GM12864 (cell line): Measurements from ENCODE around the gene DIO3.

Experiments used
- DNase-seq: peaks from one replicate; pipeline ENCODE4 v3.0.0-alpha.2; 2011; ENCODE audit warnings: low read depth
- H3K4me3 ChIP-seq: 2 replicates; pipeline ENCODE4 v1.5.1; 2011; ENCODE audit warnings: mild to moderate bottlenecking, low read depth, low read length, control low read depth
- TF ChIP-seq, protein P1 (sequence below): IDR thresholded peaks from 2 replicates; pipeline ENCODE4 v1.5.1; 2011; ENCODE audit warnings: low read depth, mild to moderate bottlenecking, moderate library complexity, low read length, control low read depth, inconsistent platforms; ENCODE audit errors: missing control alignments

DIO3 gene

GRCh38 chr14:101598159-101598558, 36.9 kb downstream of the DIO3 start:
- TF ChIP-seq, protein P1, sequence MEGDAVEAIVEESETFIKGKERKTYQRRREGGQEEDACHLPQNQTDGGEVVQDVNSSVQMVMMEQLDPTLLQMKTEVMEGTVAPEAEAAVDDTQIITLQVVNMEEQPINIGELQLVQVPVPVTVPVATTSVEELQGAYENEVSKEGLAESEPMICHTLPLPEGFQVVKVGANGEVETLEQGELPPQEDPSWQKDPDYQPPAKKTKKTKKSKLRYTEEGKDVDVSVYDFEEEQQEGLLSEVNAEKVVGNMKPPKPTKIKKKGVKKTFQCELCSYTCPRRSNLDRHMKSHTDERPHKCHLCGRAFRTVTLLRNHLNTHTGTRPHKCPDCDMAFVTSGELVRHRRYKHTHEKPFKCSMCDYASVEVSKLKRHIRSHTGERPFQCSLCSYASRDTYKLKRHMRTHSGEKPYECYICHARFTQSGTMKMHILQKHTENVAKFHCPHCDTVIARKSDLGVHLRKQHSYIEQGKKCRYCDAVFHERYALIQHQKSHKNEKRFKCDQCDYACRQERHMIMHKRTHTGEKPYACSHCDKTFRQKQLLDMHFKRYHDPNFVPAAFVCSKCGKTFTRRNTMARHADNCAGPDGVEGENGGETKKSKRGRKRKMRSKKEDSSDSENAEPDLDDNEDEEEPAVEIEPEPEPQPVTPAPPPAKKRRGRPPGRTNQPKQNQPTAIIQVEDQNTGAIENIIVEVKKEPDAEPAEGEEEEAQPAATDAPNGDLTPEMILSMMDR, result no peak
- no peak overlapping the region for H3K4me3 ChIP-seq

GRCh38 chr14:101598571-101599233, 37.4 kb downstream of the DIO3 start:
- TF ChIP-seq, protein P1, result no peak
- no peak for DNase-seq
- H3K4me3 ChIP-seq, result no peak overlapping the region

More at GRCh38 chr14:101598159-101598558, 36.9 kb downstream of the DIO3 start:
- DNase-seq, result no peak

- no peak for DNase-seq
- H3K4me3 ChIP-seq, result no peak overlapping the region
- TF ChIP-seq, protein P1, result no peak
Measured at GRCh38 chr14:101599234-101599885, 38.1 kb downstream of the DIO3 start.

GRCh38 chr14:101600336-101600890, 39.1 kb downstream of the DIO3 start:
- TF ChIP-seq, protein P1, result no peak
- no peak overlapping the region for H3K4me3 ChIP-seq
- no peak for DNase-seq

DNA sequence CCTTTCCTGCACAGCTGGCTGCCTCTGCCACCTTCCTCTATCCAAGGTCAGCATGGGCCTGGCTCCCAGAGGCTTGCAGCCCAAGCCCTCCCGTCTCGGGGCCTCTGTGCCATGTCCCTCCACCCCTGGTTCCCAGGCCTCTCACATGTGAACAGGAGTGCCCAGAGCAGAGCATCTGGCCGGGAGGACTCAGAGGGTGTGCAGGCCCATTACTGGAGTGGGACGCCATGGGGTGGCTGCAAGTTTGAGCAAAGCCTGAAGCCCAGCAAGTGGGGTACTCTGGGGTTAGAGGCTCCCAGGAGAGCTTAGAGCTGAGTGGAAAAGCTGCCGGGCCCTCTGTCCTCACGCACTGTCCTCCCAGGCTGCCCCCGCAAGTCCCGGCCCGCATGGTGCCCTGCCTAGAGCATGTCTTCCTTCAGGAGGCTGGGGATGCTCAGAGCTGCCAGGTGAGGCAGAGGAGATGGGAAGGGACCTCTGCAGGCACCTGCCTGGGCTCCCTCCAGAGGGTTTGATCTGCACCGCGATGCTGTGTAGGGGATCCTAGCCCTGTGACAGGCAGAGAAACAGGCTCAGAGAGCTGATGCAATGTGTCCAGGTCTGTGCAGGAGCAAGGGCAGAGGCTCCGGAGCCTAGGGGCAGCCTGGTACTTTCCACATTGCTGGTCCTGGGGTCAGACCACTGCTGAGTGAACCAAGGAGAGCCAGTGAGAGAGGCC, 39.8 kb downstream of the DIO3 start:
- TF ChIP-seq, protein P1, result no peak
- no peak for DNase-seq
- H3K4me3 ChIP-seq, result no peak overlapping the region

DNA sequence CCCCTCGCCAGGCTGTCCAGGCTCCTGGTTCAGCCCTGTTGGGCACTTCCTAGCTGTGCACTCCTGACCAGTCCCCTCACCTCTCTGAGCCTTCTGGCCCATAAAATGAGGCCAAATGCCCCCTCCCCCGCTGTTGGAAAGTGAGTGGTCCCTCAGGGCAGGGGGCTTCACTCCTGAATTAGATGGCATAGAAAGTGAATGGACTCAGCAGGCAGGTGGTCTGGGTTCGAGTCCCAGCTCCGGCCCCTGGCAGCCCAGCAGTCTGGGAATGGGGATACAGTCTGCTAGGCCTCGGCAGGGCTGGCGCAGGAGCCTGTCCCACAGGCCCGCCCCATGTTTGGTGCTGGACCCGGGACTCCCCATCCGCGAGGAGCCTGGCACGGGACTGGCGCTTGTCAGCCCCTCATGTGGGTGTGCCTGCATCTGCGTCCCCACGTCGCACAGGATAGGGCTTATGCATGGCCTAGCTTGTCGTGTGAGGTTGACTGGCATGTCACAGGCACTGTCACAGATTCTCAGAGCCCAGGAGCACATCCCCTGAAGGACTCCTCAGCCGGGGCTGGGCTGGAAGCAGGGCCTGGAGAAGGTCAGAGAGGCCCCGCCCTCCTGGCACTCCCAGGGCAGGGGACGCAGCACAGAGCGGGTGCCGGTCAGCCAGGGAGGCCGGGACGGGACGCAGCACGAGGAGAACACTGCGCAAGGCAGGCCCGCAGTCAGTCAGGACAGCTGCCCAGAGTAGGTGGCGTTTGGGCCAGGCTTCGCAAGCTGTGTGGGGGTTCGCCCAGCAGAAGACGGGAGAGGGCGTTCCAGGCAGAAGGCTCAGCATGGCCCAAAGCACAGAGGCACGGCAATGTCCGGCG, 40.5 kb downstream of the DIO3 start:
- H3K4me3 ChIP-seq, result no peak overlapping the region
- TF ChIP-seq, protein P1, result no peak
- no peak for DNase-seq
